CD4-positive, CD25-positive, alpha-beta regulatory T cell (primary cell): Measurements from ENCODE around the gene PCDH19. TPM values are rescaled to one million over a fixed set of nuclear protein-coding genes. Genes with fewer than 3 reads are reported as not detected.

ENCODE experiments used
- polyA plus RNA-seq, 4 donors: library from polyadenylated mRNA; unstranded; fragments of 300-500 nt; fragmentation: Illumina TruSeq; gene quantifications; one replicate each; pipeline ENCODE4 v1.2.3, GENCODE V29; 2021
- total RNA-seq: library from RNA; stranded (reverse); gene quantifications from one replicate; pipeline ENCODE4 v1.2.3, GENCODE V29; 2022

Gene PCDH19
- total and polyA plus RNA-seq, 5 donors from 2014 or later: not detected

Other genes with a start within 250 kb of the PCDH19 start
- not detected for gene TNMD, start 174.7 kb upstream of the PCDH19 start, total RNA-seq
- not detected for gene TNMD, start 174.7 kb upstream of the PCDH19 start, polyA plus RNA-seq
- gene TSPAN6, start 226.5 kb upstream of the PCDH19 start, total RNA-seq: 0.17 TPM
- gene TSPAN6, start 226.5 kb upstream of the PCDH19 start, polyA plus RNA-seq: 1 to 10 TPM in 2 of 4 donors, under 1 TPM in 2; 0.41 to 4.2 (median 1.8) TPM
- gene SRPX2, start 233.9 kb upstream of the PCDH19 start, total RNA-seq: not detected
- not detected for gene SRPX2, start 233.9 kb upstream of the PCDH19 start, polyA plus RNA-seq